ENCODE results near the gene ZNF280A.

The ZNF280A gene

DNA sequence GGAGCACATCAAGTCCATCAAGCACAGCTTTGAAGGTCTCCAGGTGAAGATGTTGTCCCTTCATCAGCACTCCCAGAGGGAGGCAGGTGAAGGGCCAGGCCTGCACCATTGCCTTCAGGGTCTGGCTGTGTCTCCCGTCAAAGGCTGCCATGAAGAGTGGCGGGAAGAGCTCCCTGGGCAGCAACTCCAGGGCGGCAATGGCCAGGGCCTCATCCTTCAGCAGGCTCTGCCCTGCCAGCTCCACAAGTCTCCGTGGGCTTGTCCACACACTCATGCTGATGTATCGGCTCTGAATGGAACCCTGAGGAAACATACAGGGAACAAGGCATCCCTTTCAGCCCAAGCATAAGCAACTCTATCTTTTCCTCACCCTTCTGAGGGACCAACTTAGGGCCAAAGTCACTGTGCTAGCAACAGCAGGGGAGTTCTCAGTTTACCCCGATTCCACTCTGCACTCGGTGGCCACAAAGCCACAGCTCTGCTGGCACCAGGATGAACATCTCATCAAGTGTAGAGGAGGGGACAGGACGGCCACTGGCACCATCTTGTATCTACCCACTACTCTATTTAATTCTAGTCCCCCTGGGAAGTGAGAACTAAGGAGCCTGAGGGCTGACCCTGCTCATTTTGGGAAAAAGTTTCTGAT is 30.8 kb upstream of the ZNF280A start:
- H3K79me2 ChIP-seq (ENCODE audit: insufficient read depth, low read depth): no peaks in the 10 kb centered on the region
- H4K20me1 ChIP-seq (ENCODE audit: insufficient read depth): no peaks in the 10 kb centered on the region
- H3K27ac ChIP-seq: no peak overlapping the region
- H3K9ac ChIP-seq: no peak overlapping the region
- no peaks in the 10 kb centered on the region for H3K4me1 ChIP-seq (ENCODE audit: low read depth, poor library complexity, severe bottlenecking)
- no peak overlapping the region for H2AFZ ChIP-seq (ENCODE audit: low read depth)
- TF ChIP-seq, protein P1, sequence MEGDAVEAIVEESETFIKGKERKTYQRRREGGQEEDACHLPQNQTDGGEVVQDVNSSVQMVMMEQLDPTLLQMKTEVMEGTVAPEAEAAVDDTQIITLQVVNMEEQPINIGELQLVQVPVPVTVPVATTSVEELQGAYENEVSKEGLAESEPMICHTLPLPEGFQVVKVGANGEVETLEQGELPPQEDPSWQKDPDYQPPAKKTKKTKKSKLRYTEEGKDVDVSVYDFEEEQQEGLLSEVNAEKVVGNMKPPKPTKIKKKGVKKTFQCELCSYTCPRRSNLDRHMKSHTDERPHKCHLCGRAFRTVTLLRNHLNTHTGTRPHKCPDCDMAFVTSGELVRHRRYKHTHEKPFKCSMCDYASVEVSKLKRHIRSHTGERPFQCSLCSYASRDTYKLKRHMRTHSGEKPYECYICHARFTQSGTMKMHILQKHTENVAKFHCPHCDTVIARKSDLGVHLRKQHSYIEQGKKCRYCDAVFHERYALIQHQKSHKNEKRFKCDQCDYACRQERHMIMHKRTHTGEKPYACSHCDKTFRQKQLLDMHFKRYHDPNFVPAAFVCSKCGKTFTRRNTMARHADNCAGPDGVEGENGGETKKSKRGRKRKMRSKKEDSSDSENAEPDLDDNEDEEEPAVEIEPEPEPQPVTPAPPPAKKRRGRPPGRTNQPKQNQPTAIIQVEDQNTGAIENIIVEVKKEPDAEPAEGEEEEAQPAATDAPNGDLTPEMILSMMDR (conservative IDR thresholded peaks at IDR 0.05; ENCODE audit: low read depth, low read length): no peak
- no peaks in the 10 kb centered on the region for H3K36me3 ChIP-seq (ENCODE audit: insufficient read depth)
- no peak overlapping the region for H3K4me2 ChIP-seq
- H3K4me3 ChIP-seq (IDR thresholded peaks at IDR 0.05; ENCODE audit: insufficient read depth, low read depth, low read length): no peak overlapping the region
- H3K27me3 ChIP-seq (ENCODE audit: insufficient read depth, low read depth): no peaks in the 10 kb centered on the region

DNA sequence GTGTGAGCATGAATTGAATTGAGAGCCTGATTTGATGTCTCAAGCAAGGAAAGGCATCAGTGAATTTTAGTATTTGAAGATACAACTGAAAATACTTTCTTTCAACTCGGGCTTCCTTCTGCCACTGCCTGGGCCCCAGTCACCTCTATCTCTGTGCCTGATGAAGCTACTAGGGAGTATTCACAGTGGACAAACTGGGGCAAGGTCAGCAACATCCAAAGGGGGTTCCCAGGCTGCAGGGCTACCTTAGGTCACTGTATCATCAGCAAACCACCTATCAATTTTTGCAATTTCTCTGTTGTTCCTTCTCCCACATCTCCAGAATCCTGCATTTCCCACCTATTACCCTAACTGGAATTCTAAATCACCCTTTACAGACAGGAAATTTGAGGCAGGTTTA is 28.8 kb upstream of the ZNF280A start:
- Histone ChIP-seq H2AFZ (ENCODE audit: low read depth) (no peak overlapping the region), H3K4me2 (no peak overlapping the region), H3K9ac (no peak overlapping the region), H3K27ac (no peak overlapping the region), H3K27me3 (ENCODE audit: insufficient read depth, low read depth) (no peaks in the 10 kb centered on the region), H3K36me3 (ENCODE audit: insufficient read depth) (no peaks in the 10 kb centered on the region), H3K4me3 (IDR thresholded peaks at IDR 0.05; ENCODE audit: insufficient read depth, low read depth, low read length) (no peak overlapping the region), H4K20me1 (ENCODE audit: insufficient read depth) (no peaks in the 10 kb centered on the region), H3K4me1 (ENCODE audit: low read depth, poor library complexity, severe bottlenecking) (no peaks in the 10 kb centered on the region), H3K79me2 (ENCODE audit: insufficient read depth, low read depth) (no peaks in the 10 kb centered on the region)
- TF ChIP-seq, protein P1 (conservative IDR thresholded peaks at IDR 0.05; ENCODE audit: low read depth, low read length): no peak

DNA sequence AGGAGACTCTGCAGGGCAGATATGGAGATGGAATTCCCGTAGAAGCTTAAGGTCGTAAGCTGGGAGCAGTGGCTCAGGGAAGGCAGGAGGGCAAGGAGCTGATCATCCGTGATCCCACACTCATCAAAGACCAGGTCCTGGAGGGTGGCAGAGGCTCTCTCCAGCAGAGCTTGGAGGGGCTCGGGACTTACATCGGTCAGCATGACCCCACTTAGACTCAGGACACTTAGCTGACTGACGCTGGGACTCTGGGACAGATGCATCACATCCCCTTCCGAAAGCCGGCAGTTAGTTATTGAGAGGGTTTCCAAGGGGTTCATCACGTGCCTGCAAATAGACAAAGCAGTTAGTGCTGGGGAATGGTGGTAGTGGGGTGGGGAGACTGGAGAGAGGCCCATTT is 28.2 kb upstream of the ZNF280A start:
- Histone ChIP-seq H3K4me1 (ENCODE audit: low read depth, poor library complexity, severe bottlenecking) (no peaks in the 10 kb centered on the region), H3K27ac (no peak overlapping the region), H3K9ac (no peak overlapping the region), H2AFZ (ENCODE audit: low read depth) (no peak overlapping the region), H3K36me3 (ENCODE audit: insufficient read depth) (no peaks in the 10 kb centered on the region), H3K4me2 (no peak overlapping the region), H3K4me3 (IDR thresholded peaks at IDR 0.05; ENCODE audit: insufficient read depth, low read depth, low read length) (no peak overlapping the region), H3K27me3 (ENCODE audit: insufficient read depth, low read depth) (no peaks in the 10 kb centered on the region), H4K20me1 (ENCODE audit: insufficient read depth) (no peaks in the 10 kb centered on the region), H3K79me2 (ENCODE audit: insufficient read depth, low read depth) (no peaks in the 10 kb centered on the region)
- TF ChIP-seq, protein P1 (conservative IDR thresholded peaks at IDR 0.05; ENCODE audit: low read depth, low read length): no peak

DNA sequence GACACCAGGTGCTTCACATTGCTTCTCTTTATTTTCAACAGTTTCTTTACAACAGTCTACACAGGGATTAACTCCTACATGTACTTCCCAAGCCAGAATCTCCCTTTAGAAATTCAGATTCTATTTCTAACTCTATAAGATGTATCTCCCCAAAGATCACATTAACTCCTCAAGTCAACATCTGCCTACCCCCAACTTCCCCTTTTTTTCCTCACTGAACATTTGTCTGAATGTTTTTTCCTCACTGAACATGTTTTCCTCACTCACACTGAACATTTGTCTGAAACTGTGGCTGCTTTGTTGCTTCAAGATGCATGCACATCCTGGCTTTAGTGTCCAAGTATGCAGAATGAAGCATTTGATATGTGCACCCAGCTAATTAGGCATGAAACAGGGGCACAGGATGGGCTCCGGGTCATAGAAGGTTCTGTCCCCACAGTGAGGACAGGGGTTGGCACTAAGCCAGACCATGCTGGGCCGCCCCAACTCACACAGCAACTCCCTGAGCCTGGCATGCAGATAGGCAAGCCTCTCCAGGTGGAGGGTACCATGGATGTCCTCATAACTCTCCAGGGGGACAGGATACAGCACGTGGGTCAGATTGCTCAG is 27.7 kb upstream of the ZNF280A start:
- H3K27ac ChIP-seq: no peak overlapping the region
- no peaks in the 10 kb centered on the region for H3K36me3 ChIP-seq (ENCODE audit: insufficient read depth)
- TF ChIP-seq, protein P1 (conservative IDR thresholded peaks at IDR 0.05; ENCODE audit: low read depth, low read length): no peak
- H3K9ac ChIP-seq: no peak overlapping the region
- no peak overlapping the region for H2AFZ ChIP-seq (ENCODE audit: low read depth)
- no peaks in the 10 kb centered on the region for H3K79me2 ChIP-seq (ENCODE audit: insufficient read depth, low read depth)
- no peaks in the 10 kb centered on the region for H3K4me1 ChIP-seq (ENCODE audit: low read depth, poor library complexity, severe bottlenecking)
- H3K4me3 ChIP-seq (IDR thresholded peaks at IDR 0.05; ENCODE audit: insufficient read depth, low read depth, low read length): no peak overlapping the region
- no peaks in the 10 kb centered on the region for H4K20me1 ChIP-seq (ENCODE audit: insufficient read depth)
- no peak overlapping the region for H3K4me2 ChIP-seq
- no peaks in the 10 kb centered on the region for H3K27me3 ChIP-seq (ENCODE audit: insufficient read depth, low read depth)
